Panc1 (cell line): ENCODE measurements around the gene NFYC.

ENCODE experiments used
- CTCF ChIP-seq: fragments of 450-650 bp; IDR thresholded peaks from 2 replicates; pipeline ENCODE4 v1.5.1; 2017; ENCODE audit warnings: mild to moderate bottlenecking
- POLR2AphosphoS5 ChIP-seq: IDR thresholded peaks from 2 replicates; pipeline ENCODE4 v1.6.1; 2012; ENCODE audit warnings: mild to moderate bottlenecking, low read depth, low read length, moderate library complexity
- REST ChIP-seq, 2 experiments: IDR thresholded peaks; 2 replicates each; pipeline ENCODE4 v1.6.1; 2011 to 2012; ENCODE audit warnings: low read depth in 2 of 2, control low read depth in 1 of 2, low read length in 1 of 2, mild to moderate bottlenecking in 1 of 2, moderate library complexity in 1 of 2; ENCODE audit not compliant: insufficient read depth in 1 of 2
- SIN3A ChIP-seq: IDR thresholded peaks from 2 replicates; pipeline ENCODE4 v1.6.1; 2012; ENCODE audit warnings: low read depth, mild to moderate bottlenecking, low read length, moderate library complexity, borderline replicate concordance; ENCODE audit not compliant: insufficient read depth
- TCF7L2 ChIP-seq: IDR thresholded peaks from 2 replicates; pipeline ENCODE4 v1.6.1; 2011; ENCODE audit warnings: mild to moderate bottlenecking, low read depth, low read length, inconsistent platforms

- no peak for TF ChIP-seq REST (IDR thresholded peaks at IDR 0.05; ENCODE audit: insufficient read depth in 1 of 2, low read depth in 2 of 2, low read length in 1 of 2)
- TF ChIP-seq CTCF = no peak
- no peak for TF ChIP-seq POLR2AphosphoS5
- TF ChIP-seq SIN3A = no peak
- TF ChIP-seq TCF7L2 = no peak
Measured at GRCh38 chr1:40792036-40792435, 100.5 kb downstream of the NFYC start.
